H54 (cell line): ENCODE results near the gene ZIC3.

Source experiments
- DNase-seq: peaks from one replicate; pipeline ENCODE4 v3.0.0; 2011; ENCODE audit warnings: low spot score, mixed read lengths; ENCODE audit not compliant: insufficient read length
- FAIRE-seq: peaks from 3 replicates; lab custom pipeline; 2011; peaks lifted over from hg19 to GRCh38; lab: Jason Lieb, UNC
- POLR2A ChIP-seq: IDR thresholded peaks from 2 replicates; pipeline ENCODE4 v1.6.1; 2011; ENCODE audit warnings: low read depth, mild to moderate bottlenecking, low read length

ZIC3 gene

GRCh38 chrX:137565318-137565904 lies 516 bp upstream of the ZIC3 start:
- DNase-seq: no peak
- FAIRE-seq: no peak
- TF ChIP-seq POLR2A: no peak

GRCh38 chrX:137566746-137567679 lies 1.1 kb downstream of the ZIC3 start:
- TF ChIP-seq POLR2A: no peak
- FAIRE-seq (no peak), DNase-seq (no peak)

DNA sequence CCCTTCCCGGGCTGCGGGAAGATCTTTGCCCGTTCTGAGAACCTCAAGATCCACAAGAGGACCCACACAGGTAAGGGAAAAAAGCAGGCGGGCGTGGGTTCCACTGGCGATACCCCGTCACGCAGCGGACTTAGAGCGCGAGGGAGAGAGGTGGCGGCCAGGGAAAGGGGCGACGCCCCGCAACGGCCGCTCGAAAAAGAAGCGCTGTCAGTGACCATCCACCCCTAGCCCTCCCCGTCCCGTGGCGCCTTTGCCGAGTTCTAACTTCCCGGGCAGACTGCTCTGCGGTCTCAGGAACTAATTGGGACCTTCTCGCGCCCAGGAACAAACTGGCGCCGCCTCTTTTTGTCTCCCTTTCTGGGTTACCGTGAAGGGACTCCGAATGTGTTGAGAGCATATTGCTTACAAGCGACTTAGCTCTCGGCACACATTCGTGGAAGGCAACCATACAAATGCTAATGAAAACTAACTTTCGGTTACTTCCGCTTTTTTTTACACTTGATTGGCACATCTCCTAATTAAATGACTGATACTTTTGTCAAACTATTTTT lies 1.8 kb downstream of the ZIC3 start:
- FAIRE-seq (no peak), DNase-seq (no peak)
- TF ChIP-seq POLR2A: no peak

- FAIRE-seq (no peak), DNase-seq (no peak)
- no peak for TF ChIP-seq POLR2A
Observed at GRCh38 chrX:137568741-137569469, 3.0 kb downstream of the ZIC3 start.

DNA sequence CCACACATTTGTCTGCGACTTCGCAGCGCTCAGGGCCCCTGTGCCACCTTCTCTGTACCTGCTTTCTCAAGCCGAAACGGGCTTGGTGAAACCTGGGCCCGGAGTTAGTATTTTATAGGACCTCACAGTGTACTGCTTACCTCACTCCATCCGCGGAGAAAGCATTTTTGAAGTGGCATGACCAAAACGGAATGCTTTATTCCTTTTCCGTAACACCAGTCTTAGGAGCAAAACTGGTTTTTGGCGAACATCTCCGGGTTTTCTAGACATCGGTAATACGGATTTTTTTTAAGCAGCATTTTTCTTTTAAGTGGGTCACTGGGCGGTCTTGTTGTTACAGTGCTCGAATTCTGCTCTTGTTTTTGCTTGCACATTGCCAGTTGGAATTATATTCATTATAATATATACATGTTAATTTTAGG lies 3.6 kb downstream of the ZIC3 start:
- no peak for TF ChIP-seq POLR2A
- no peak for FAIRE-seq
- no peak for DNase-seq

DNA sequence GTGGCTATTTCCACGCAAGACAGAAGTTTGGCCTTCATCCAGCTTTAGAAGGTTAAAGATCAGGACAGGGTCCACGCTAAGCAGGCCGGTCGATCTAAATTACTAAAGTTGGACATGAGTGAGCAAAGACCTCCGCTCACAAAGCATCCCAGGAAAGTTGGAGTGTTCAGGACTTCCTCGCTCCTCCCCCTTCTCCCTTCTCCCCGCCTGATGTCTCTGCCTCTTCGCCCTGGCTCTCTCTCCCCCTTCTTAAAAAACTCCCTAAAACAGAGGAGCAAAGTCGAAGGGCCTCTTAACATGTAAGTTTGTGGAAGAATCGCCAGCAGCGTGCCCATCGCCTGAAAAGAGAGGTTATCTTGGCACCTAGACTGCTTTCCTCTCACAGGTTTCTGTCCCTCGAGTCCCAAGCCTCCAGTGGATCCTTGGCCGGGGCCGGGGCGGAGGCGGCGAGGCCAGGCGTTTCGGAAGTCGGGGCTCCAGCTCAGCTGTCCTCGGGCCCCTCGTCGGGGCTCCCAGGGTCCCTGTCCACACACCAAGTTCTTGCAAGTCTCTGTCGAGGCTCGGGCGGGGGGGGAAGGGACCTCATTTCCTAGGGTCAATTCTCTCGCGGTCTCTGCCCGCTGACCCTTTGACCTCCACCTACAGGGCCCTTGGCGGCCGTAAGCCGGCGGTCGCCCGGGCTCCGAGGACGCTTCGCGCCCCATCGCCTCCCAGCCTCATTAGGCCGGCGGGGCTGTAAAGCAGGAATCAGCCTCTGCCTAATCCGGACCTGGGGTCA lies 7.6 kb downstream of the ZIC3 start:
- DNase-seq (no peak), FAIRE-seq (no peak)
- no peak for TF ChIP-seq POLR2A

DNA sequence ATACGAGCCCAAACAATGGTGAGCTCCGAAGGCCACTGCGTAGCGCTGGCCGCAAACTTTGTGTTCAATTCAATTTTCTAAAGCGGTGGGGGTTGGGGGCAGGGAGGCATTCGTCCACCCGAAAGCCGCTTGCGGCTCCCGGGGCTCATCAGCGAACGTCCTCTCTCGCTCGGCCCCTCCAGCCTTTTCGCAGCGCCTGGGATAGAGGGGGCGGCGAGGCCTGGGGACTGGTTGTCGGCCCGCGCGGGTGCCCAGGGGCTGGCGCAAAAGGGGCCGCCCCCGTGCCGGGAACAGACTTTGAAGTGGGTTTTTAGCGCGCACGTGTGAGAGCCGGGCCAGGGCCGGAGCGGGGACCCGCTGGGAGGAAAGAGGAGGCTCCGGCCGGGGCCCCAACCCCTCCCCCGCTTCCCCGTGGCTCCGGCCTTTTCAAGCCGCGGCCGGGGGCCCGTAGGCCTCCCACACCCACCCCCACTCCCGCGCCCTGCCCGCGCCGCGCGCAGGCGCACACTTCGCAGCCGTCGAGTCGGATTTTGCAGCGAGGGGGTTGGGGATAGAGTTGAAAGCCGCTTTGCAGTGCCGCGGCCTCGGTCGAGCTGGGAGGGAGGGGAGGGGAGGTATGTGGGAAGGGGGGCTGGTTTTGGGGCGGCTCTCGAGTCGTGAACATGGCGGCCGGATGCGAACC lies 8.3 kb downstream of the ZIC3 start:
- no peak for TF ChIP-seq POLR2A
- DNase-seq: no peak
- FAIRE-seq: no peak

GRCh38 chrX:137574784-137575293 lies 8.9 kb downstream of the ZIC3 start:
- no peak for DNase-seq
- TF ChIP-seq POLR2A: no peak

DNA sequence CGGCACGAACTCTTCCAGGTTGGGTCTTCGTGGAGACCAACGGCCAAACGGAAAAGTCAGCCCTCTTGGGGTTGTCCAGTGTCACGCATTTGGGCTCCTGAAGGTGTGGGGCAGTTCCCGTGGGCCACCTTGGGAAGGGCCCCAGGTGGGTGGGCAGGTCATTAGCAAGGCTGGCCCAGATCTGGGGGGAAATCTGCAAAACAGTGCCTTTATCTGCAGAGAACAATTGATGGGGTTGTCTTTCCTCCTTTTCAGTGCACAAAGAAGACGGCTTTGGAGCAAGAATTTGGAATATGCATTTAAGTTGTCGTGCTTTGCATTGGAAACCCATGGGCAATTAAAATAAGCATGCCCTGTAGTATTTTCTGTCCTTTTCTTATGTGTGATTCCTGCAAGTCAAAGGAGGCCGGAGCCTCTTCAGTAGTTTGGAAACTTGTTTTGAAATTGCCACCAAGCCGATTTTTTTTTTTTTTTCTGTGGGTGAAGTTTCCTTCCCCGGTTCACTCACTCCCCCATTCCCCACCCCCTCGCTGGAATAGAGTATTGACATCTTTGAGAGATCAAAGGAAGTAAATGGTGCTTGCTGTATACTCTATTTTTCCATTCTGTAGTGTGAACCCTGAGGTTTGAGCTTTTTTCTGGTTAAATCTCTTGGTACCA lies 9.8 kb downstream of the ZIC3 start:
- FAIRE-seq (no peak), DNase-seq (no peak)
- no peak for TF ChIP-seq POLR2A

More at GRCh38 chrX:137574784-137575293, 8.9 kb downstream of the ZIC3 start:
- FAIRE-seq: no peak

- no peak for DNase-seq
Observed at GRCh38 chrX:137587151-137587550, 21.2 kb downstream of the ZIC3 start.

DNA sequence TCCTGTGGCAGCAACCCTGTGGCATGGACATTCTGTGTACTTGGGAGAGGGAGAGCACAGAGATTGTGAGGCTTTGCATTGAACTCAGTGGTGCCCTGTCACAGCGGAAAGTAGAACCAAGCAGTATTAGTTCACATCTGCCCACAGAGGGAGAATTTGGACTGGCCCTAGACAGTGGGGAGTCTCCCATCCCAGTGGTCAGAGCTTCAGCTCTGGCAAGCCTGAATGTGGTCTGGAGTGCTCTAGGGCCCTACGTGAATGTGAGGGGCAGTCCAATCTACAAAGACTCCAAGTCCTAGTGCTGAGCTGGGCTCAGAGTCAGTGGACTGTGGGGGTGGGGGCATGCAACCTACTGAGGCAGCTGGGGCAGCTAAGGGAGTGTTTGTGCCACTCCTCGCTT lies 34.8 kb downstream of the ZIC3 start:
- FAIRE-seq: no peak
- DNase-seq: no peak
- TF ChIP-seq POLR2A: no peak

More at GRCh38 chrX:137587151-137587550, 21.2 kb downstream of the ZIC3 start:
- TF ChIP-seq POLR2A: no peak
- no peak for FAIRE-seq
